NCI-H2171 treated with DMSO at 0.1 percent for 48 hours (cell line): ENCODE measurements around the gene ADAM17.
"Not testable (repeated sequence)": the region's sequence is repeated elsewhere in the genome, so short reads cannot be mapped to it uniquely, and the experiment has no call there.

Experiments
- DNase-seq: peaks from one replicate; lab custom pipeline; 2025; lab: John Stamatoyannopoulos, UW

Gene ADAM17

DNA sequence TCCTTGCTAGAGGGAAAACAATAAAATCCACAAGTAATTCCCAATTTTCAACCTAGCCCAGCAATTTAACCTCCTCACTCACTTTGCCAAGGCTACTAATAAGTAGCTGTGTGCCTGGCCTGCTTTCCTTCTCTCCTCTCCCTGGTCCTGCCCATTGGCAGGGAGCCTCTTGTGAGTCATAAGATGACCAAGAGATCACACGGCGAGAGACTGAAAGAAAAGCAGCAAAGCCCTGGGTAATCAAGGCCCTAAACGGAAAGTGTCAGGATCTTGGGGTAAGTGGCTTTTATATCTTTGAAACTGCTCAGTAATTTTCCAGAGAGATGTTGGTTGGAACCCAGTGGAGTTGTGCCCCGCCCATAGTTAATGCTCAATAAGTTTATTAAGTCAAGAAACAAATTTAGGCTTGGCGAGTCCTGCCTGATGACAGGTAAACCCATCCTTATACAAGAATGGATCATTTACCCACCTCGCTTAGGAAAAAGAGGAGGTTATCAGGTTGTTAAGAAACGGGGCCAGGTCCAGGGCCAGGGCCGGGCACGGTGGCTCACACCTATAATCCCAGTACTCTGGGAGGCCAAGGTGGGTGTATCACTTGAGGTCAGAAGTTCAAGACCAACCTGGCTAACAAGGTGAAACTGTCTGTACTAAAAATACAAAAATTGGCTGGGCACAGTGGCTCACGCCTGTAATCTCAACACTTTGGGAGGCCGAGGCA lies 10.0 kb upstream of the ADAM17 start:
- no peak for DNase-seq

GRCh38 chr2:9560628-9561027 lies 5.0 kb upstream of the ADAM17 start:
- DNase-seq = no peak

DNA sequence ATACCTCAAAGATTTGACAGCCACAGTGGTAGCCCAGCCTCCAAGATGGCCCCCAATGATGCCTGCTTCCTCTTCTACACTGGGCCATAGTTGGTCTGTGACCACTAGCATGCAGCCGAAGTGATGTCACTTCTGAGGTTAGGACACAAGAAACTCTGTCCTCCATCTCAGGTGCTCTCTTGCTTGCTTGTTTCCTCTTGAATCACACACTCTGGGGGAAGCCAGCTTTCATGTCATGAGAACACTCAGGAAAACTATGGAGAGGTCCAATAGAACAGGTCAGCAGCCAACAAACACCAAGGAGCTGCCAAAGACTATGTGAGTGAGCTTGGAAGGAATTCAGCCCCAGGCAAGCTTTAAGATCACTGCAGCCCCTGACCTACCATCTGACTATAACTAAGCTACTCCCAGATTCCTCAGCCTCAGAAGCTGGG lies 3.3 kb upstream of the ADAM17 start:
- DNase-seq = no peak

DNA sequence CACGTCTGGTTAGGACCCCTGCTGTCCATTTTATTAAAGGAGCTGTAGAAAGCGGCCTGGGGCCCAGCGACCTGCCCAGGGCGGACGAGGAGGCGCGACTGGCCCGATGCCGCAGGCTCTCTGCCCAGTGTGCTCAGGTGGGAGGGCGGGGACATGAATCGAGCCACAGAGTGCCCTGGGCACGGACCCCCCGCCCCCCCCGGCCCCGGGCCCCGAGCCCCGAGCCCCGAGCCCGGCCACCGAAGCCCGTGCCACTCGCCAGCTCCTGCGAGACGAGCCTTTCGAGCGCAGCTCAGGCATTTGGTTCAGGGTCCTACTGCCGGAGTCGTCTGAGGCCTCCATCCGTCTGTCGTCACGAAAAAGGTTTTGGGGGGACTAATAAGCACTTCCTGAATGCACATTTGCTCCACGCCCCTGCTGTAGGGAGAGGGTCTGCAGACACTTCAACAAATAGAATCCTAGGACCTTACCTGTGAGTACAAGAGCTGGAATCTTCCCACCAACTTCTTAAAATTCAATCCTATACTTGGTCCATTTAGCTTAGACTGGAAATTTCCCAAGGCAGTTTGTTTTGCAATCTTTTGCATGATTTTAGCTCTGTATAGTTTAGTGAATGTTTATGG lies 602 bp upstream of the ADAM17 start:
- peak; percentile 68 for DNase-seq

- peak; percentile 70 for DNase-seq
Measured at GRCh38 chr2:9554921-9555296, 721 bp downstream of the ADAM17 start.

DNA sequence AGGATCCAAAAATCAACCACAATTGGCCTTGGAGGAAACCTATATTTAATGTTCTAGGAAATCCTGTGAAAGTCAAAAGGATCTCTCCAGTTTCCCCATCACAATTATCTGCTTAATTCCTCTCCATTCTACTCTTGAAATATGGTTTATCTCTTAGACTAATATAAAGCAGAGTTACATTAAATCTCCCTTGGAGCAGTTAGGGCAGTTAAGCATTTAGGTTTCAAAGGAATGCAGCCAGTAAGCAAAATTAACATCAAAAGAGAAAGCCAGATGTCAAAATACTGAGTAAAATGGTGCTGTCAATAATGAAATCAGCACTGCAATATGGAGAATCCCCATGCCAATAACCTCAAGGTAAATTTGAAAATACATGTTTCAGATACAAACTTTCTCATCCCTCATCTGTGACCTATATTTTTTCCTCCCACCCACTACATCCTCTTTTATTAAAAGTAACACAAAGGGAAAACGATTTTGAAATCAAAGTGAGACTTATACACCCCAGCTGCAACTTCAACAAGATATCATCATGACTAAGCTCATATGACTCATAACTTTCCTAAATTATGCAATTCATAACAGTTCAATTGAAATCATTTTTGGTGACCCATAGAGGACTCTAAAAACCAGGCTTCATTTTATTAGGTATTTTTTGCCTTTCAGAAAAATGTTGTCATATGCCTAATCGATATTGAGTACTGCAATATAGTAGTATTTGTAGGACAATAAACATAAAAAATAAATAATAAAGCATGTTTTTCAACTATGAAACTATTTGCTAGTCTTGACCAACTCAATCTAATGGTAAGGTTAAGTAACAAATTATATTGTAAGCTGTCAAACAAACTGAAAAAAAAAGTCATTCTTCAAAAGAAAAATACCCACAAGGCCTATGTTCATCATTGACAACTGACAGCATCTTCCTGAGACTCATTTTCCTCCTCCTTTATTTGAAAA lies 3.1 kb downstream of the ADAM17 start:
- no peak for DNase-seq

GRCh38 chr2:9550859-9551391 lies 4.7 kb downstream of the ADAM17 start:
- DNase-seq = not testable (repeated sequence)

- DNase-seq = no peak
Measured at GRCh38 chr2:9549420-9549819, 6.2 kb downstream of the ADAM17 start.

GRCh38 chr2:9548506-9548905 lies 7.1 kb downstream of the ADAM17 start:
- no peak for DNase-seq

GRCh38 chr2:9547262-9547991 lies 8.2 kb downstream of the ADAM17 start:
- no peak for DNase-seq

DNA sequence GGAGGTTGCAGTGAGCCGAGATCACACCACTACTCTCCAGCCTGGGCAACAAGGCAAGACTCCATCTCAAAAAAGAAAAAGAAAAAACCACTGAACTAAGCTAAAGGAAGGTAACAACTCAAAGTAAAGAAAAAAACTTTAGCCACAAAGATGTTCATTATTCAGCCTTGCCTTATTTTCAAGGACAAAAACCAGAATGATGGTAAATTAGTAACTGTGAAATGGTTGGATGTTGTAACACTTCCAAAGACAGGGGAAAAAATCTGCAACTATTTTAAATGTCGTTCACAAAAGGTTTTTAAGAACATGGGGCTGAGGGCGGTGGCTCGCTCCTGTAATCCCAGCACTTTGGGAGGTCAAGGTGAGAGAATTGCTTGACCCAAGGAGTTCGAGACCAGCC lies 10.1 kb downstream of the ADAM17 start:
- DNase-seq = no peak

- no peak for DNase-seq
Measured at GRCh38 chr2:9543557-9543956, 12.1 kb downstream of the ADAM17 start.

DNA sequence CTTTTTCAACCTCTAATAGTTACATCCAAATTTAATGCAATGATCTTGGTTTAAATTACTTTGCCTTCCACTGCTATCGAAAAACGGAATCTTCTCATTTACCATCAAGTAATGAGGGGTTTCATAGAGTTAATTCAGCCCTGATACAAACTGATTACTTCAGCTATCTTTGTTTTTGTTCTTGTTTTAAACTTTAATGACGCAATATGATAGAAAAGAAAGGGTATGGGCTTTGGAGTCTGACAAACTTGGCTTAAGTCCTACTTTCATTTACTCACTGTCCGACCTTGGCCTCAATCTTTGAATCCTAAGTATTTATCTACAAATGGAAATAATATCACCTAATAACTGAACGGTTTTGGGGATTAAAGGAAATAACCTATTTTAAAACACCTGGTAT lies 16.1 kb downstream of the ADAM17 start:
- DNase-seq = no peak

DNA sequence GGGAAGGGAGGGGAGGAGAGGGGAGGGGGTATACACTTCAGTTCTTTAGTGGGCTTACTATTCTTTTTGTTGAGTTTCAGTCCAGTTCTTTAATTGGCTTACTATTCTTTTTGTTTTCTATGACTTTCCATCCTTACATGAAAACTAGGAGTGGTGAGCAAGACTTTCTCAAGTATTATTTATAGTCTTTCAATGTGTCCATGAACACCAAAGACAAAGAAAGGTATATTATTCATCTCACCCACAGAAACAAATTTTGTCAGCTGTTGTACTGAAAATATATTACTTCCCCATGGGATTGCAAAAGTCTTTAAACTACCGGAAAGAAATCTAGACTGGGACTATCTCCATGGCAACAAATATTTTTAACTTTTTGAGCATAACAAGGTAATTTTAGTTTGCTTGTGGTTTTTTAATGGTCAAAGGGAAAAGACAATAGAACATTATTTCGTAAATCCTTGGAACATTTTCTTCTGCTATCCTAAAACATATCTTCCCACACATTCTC lies 17.6 kb downstream of the ADAM17 start:
- DNase-seq = no peak

GRCh38 chr2:9536504-9536903 lies 19.1 kb downstream of the ADAM17 start:
- DNase-seq = no peak

DNA sequence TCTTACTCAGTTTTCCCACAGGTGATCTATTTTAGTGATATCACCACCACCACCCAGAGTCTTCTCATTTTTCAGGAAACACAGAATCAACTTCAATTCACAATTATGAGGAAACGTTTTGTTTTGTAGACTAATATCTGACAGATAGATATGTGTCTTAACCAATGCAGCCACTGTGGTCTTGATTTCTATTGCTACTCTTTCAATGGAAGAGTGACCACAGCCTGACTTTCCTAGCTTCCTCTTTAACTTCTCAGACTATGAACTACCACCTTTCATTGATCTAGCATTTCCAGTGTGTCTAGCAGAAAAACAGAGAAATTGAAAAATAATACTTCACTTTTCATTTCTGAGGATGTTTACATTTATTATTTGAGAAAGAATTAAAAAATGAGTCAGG lies 20.5 kb downstream of the ADAM17 start:
- no peak for DNase-seq

- no peak for DNase-seq
Measured at GRCh38 chr2:9533663-9534062, 22.0 kb downstream of the ADAM17 start.

DNA sequence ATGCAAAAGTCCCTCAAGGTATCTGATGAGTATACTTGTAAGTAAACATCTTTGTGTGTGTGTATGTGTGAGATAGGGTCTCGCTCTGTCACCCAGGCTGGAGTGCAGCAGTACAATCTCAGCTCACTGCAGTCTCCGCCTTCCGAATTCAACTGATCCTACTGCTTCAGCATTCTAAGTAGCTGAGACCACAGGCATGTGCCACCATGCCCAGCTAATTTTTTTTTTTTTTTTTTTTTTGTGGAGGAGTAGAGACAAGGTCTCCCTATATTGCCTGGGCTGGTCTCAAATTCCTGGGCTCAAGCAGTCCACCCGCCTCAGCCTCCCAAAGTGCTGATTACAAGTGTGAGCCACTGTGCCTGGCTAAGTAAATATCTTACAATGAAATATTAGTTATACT lies 23.2 kb downstream of the ADAM17 start:
- DNase-seq = peak; percentile 27

GRCh38 chr2:9527995-9528787 lies 27.4 kb downstream of the ADAM17 start:
- DNase-seq = no peak

GRCh38 chr2:9525266-9525665 lies 30.4 kb downstream of the ADAM17 start:
- DNase-seq = no peak

- DNase-seq = no peak
Measured at GRCh38 chr2:9524291-9524690, 31.3 kb downstream of the ADAM17 start.
